ENCODE measurements around the gene LST1.

DNA sequence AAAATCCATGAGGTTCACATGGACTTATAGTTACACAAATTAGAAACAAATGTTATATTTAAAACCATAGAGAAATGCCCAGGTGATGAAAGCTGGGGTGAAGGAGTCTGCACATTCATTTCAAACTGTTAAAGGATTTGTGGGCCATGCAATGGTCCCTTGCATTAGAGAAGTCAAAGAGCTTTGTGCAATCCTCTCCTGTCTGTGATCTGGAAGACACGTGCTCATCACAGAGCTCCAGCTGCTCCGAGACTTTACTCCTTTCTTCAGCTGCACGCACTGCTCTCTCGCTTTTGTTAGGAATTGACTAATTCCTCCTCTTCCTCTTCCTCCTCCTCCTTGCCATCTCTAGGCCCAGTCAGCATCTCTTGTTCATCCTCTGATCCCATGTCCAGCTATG lies 24.9 kb downstream of the LST1 start:
- TF ChIP-seq, protein P1, sequence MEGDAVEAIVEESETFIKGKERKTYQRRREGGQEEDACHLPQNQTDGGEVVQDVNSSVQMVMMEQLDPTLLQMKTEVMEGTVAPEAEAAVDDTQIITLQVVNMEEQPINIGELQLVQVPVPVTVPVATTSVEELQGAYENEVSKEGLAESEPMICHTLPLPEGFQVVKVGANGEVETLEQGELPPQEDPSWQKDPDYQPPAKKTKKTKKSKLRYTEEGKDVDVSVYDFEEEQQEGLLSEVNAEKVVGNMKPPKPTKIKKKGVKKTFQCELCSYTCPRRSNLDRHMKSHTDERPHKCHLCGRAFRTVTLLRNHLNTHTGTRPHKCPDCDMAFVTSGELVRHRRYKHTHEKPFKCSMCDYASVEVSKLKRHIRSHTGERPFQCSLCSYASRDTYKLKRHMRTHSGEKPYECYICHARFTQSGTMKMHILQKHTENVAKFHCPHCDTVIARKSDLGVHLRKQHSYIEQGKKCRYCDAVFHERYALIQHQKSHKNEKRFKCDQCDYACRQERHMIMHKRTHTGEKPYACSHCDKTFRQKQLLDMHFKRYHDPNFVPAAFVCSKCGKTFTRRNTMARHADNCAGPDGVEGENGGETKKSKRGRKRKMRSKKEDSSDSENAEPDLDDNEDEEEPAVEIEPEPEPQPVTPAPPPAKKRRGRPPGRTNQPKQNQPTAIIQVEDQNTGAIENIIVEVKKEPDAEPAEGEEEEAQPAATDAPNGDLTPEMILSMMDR (IDR thresholded peaks at IDR 0.05), result no peak
- TF ChIP-seq POLR2A (IDR thresholded peaks at IDR 0.05), result no peak
